ENCODE measurements around the gene PLB1.

The PLB1 gene

DNA sequence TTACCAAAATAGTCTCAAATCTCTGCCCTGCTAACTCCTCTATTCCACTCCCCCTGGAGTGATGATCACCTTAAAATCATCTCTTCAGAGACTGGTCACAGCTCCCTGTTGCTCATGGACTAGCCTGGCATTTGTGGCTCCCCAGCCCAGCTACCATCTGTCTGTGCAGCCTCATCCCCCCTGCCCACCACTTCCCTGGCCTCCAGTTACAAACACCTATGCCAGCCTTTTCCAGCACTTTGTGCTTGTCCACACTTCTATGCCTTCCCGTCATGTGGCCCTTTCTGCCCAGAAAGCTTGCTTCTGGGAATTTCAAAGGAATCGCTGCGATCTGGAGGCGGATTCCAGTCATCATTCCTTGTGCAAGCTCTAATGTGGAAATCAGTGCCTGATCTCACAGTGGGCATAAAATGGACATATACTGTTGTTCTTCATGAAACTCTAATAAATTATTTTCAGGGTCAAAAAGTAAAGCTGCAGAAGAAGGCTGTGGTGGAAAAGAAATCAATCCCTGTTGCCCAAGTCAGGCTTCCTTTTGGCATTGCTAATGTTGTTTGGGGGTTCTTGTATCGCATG lies 19.4 kb downstream of the PLB1 start:
- H3K27ac ChIP-seq = no peak overlapping the region
- TF ChIP-seq ZFX (IDR thresholded peaks at IDR 0.05) (no peak), CTCF (conservative IDR thresholded peaks at IDR 0.05) (no peak)

DNA sequence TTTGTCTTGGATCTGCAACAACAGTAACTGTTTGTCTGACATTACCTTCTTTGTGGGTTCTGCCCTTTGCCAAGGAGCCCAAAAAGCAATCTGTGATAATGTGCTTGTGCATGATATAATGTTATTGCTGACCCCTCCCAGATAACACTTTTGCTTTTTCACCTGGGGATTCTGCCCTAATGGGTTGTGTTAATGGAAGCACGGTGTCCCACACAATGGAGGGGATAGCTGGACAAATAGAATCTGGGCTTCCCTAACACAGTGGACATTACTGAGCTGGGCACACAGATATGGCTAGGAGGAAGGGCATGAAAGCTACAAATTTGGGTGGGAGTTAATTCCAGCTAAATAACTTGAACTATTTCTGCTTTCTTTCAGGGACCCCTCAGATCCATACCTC lies 20.6 kb downstream of the PLB1 start:
- TF ChIP-seq ZFX (IDR thresholded peaks at IDR 0.05) (no peak), CTCF (conservative IDR thresholded peaks at IDR 0.05) (no peak)
- H3K27ac ChIP-seq = no peak overlapping the region

DNA sequence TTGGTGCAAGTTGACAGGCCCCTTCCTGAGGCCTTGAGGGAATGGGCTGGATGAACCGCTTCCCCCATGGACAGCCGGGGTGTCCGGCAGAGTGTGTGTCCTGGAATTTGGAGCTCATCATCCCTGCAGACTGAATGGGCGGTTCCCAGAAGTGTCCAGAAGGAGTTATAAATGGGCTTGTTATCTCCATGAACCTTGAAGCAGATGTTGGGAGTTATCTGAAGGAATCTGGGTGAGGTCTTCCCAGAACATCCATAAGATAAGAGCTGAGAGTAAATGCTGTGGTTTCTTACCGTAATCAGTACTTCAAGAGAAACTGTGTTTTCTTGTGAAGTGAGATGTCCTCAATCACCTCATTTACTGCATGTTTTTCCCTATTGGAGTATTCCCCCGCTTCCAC lies 21.1 kb downstream of the PLB1 start:
- H3K27ac ChIP-seq = no peak overlapping the region
- no peak for TF ChIP-seq CTCF (conservative IDR thresholded peaks at IDR 0.05)
- no peak for TF ChIP-seq ZFX (IDR thresholded peaks at IDR 0.05)

DNA sequence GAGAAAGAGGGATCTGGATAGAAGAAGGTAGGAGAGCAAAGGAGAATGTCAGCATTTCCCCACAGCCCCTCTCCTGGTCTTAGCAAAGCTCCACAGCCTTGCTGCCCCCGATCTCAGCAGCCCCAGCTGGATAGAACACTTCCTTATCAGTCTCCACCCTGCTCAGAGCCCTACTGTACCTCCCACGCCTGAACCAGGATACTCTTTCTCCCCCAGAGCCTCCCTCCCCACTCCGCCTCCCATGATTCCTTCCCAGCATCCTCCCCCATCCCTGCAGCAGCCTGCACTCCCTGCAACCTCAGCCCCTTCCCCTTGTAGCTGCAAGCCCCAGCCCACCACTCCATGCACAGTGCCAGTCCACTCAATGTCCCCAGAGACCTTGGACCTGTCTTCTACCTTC lies 25.8 kb downstream of the PLB1 start:
- no peak overlapping the region for H3K27ac ChIP-seq
- TF ChIP-seq ZFX (IDR thresholded peaks at IDR 0.05) = no peak
- no peak for TF ChIP-seq CTCF (conservative IDR thresholded peaks at IDR 0.05)

- H3K27ac ChIP-seq = no peak overlapping the region
- TF ChIP-seq CTCF (conservative IDR thresholded peaks at IDR 0.05) = no peak
These were observed 26.6 kb downstream of the PLB1 start for GRCh38 chr2:28522481-28522880.

DNA sequence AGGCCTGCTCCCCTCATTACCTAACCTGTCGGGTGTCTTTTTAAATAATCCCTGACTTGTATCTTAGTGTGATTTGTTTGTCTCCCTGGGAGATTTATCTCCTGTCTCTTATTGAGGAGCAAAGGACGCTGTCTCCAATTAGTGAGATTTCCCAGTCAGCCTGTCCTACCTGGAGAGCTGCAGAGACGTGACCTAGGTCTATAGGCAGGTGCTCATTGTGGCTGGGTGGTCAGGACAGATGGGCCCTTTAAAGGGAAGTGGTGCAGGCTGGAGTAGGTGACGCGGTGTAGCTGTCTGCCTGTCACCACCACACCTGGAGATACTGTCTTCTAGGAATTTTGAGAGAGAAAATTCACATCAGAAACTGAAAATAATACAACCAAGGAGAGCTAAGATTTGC lies 28.0 kb downstream of the PLB1 start:
- H3K27ac ChIP-seq = no peak overlapping the region
- no peak for TF ChIP-seq ZFX (IDR thresholded peaks at IDR 0.05)
- no peak for TF ChIP-seq CTCF (conservative IDR thresholded peaks at IDR 0.05)

DNA sequence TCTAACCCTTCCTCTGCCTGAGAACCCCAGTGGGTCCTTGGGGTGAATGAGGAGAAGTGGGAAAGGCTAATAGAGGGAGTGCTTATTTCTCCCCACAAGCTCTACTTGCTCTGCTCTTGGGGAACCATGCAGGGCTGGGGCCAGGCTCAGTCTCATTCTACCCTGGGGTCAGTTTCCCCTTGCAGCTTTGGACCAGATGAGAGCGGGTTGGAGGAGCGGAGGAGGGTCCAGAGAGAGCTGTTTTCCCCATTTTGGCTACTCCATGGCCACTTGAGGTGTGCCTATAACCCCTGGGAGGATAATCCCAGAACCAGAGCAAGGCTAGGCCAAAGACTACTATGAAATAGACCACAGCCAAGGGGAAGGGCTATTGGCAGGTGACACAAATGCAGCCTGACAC lies 29.6 kb downstream of the PLB1 start:
- TF ChIP-seq ZFX (IDR thresholded peaks at IDR 0.05) = no peak
- no peak for TF ChIP-seq CTCF (conservative IDR thresholded peaks at IDR 0.05)
- H3K27ac ChIP-seq = no peak overlapping the region
